GM12874 (cell line): ENCODE measurements around the gene TMEM14B.

ENCODE experiments used
- TF ChIP-seq, protein P1 (sequence below): IDR thresholded peaks from 2 replicates; pipeline ENCODE4 v1.5.1; 2011; ENCODE audit warnings: low read depth, mild to moderate bottlenecking, control low read depth, low read length, moderate library complexity; ENCODE audit not compliant: insufficient read depth

The TMEM14B gene

DNA sequence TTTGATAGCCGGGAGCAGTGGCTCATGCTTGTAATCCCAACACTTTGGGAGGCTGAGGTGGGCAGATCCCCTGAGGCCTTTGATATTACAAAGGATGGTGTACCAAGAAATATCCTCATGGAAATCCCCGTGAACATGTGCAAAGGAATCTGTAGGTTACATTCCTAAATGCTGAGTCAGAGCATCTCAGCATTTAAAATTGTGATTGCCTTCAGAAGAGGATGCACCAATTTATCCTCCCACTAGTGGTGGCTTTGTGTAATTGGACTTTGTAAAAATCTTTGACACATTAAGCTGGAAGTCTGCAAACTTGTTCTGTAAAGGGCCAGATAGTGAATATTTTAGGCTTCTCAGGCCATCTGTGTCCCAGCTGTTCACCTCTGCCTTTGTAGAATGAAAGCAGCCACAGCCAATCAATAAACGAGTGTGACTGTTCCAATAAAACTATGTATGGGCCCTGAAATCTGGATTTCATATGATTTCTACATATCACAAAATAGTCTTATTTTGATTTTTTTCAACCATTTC is 11.8 kb downstream of the TMEM14B start:
- TF ChIP-seq, protein P1, sequence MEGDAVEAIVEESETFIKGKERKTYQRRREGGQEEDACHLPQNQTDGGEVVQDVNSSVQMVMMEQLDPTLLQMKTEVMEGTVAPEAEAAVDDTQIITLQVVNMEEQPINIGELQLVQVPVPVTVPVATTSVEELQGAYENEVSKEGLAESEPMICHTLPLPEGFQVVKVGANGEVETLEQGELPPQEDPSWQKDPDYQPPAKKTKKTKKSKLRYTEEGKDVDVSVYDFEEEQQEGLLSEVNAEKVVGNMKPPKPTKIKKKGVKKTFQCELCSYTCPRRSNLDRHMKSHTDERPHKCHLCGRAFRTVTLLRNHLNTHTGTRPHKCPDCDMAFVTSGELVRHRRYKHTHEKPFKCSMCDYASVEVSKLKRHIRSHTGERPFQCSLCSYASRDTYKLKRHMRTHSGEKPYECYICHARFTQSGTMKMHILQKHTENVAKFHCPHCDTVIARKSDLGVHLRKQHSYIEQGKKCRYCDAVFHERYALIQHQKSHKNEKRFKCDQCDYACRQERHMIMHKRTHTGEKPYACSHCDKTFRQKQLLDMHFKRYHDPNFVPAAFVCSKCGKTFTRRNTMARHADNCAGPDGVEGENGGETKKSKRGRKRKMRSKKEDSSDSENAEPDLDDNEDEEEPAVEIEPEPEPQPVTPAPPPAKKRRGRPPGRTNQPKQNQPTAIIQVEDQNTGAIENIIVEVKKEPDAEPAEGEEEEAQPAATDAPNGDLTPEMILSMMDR = peak; percentile 47; the same call in 1 of the 2 replicates

DNA sequence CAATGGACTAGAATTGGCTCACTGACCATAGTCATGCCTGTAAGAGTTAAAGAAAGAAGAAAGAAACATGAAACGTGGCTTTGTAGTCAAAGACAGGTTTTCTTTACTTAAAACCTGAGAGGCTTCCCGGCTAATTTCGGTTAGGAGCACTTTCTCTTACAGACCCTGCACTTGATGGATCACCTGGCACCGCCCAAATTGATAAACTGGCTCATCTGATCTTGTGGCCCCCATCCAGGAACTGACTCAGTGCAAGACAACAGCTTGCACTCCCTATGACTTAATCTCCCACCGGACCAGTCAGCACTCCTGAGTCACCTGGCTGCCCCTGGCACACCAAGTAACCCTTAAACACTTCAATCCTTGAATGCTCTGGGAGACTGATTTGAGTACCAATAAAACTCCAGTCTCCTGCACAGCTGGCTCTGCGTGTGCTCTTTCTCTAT is 12.3 kb downstream of the TMEM14B start:
- TF ChIP-seq, protein P1 = no peak

DNA sequence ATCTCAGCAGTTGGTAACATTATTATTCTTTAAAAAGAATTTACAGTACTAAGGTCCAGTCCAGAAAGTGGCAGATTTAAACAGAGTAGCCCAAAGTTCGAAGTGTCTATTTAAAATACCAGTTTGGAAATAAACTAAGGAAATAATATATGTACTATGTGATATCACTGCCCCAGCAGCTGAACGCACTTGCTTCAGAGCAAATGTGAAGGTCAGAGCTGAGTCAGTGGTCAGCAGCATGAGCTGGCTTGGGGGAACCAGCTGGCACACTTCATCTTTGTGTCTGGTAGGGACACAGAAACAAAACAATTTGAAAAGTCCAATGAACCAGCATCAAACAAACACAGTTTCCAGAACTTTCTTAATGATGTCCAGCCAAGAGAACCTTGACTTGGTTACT is 15.4 kb downstream of the TMEM14B start:
- TF ChIP-seq, protein P1 = no peak

DNA sequence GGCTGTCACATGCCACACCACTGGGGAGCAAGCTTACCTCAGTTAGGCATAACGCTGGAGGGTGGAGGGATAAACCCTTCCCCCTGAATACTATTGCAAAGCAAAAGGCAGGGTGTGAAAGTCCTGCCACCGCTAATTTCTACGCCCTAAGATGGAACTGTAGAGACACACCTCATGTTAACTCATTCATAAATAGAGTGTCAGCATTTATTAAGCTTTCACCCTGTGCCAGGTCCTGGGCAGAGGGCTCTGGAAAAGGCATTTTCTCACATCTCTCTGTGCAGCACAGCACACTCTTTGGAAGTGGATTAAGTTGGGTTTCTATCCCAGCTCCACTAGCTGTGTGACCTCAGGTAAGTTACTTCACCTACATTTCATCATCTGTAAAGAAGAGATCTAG is 21.8 kb downstream of the TMEM14B start:
- TF ChIP-seq, protein P1 = no peak

DNA sequence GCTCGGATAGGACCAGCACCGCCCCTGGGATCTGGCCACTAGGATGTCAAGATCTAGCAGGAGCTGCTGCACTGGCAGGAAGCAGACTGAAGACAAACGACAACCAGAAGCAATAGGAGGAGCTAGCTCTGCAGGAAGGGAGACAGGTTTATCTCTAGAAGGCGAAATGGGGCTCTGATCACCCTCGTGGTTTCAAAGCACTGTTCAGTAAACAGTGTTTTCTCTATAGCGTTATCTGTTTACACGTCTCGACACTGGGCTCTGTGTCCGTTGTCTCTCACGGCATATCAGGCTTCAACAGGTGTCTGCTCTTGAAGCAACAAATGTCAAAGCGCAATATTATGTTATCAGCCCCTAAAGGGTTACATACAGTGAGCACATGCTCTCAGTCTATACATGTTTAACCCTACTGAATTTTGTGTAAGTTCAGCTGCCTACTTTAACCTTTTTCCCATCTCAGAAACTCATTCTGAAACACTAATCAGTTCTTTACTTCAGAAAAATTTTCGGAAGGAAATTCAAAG is 23.8 kb downstream of the TMEM14B start:
- TF ChIP-seq, protein P1 = no peak

DNA sequence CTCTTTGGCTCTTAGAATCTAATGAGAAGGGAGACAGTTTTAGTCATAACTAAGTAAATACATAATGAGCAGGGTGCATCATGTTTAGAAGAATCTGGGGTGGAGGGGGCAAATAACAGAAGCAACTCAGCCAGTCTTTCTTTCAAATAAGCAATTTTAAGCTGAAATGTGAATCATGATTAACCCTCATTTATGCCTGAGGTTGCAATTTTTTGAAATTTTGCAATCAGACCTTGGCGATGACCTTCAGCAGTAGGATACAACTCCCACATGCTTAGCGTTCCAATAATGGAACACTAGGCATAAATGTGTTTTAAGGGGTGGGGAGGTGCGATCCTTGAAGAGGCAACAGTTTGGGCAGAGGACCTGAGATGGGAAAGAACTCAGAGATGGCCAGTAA is 30.6 kb downstream of the TMEM14B start:
- TF ChIP-seq, protein P1 = no peak

DNA sequence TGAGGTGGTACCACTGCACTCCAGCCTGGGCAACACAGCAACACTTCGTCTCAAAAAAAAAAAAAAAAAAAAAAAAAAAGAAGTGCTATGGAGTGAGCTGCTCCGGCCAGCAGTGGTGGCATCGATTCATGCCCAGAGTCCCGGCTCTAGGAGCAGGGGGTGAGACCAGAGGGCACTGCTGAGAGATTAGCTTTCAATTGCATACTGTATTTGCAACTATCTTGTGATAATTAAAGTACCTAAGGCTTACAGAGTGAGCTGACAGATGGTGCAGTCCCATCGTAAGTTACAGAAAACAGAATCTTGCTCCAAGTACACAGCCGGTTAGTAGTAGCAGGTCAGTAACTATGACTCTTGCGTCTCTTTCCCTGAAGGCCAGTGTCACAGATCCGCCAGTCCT is 31.5 kb downstream of the TMEM14B start:
- TF ChIP-seq, protein P1 = no peak
